Measurements from ENCODE around the gene NUMA1. TPM values are rescaled to one million over a fixed set of nuclear protein-coding genes. Genes with fewer than 3 reads are reported as not detected.

NUMA1 gene
- total RNA-seq, 1 donor from 2014 or later = 130 TPM

DNA sequence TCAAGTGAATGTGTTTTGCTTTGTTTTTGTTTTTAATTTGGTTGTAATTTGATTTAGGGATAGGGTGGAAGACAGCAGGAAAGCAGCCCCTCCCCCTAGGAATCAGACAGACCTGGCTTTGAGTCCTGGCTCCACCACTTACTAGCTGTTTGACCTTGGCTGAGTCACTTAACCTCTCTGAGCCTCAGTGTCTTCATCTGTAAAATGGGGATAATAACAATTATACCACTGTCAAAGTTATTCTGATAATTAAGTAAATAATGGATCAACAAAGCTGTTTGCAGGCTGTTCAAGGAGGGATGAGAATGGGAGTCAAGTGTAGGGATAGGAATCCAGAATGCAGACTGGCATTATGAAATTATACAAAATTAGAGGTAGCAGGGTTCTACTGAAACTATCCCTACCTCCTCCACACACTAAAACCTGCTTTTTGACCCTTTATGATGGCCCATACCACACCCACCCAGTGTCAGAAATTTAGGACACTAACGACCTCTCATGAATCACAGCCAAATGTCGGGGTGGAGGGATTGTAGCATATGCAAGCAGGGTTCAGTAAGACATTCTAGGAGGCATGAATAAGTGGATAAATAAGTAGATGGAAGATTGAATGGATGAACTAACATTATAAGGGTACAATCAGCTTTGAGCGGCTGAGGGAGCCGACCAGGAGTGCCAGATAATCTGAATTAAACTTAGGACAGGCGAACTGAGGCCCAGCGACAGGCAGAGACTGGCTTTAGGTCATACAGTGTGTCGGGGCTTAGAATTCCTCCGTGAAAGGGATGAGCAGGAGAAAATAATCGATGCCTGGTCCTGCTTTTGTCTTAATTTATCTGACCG, 31.2 kb upstream of the NUMA1 start:
- Histone ChIP-seq H3F3A (ENCODE audit: low read depth) (peaks cover 21% of the 10 kb centered on the region), H3K4me2 (peak overlapping the region; percentile 81), H3K9me3 (ENCODE audit: low read depth) (no peaks in the 10 kb centered on the region), H3K9ac (peak overlapping the region; percentile 9), H2AFZ (replicated peaks) (peak overlapping the region; percentile 91), H3K36me3 (no peaks in the 10 kb centered on the region), H3K27me3 (peaks cover 28% of the 10 kb centered on the region), H3K4me1 (peaks cover 6% of the 10 kb centered on the region), H4K20me1 (ENCODE audit: low read depth) (no peaks in the 10 kb centered on the region), H3K79me2 (ENCODE audit: low read depth) (no peaks in the 10 kb centered on the region), H3K4me3 (peak overlapping the region; percentile 69), H3K27ac (peak overlapping the region; percentile 92)
- peaks cover 9% of the 10 kb centered on the region for H3K27me3 Mint-ChIP-seq (ENCODE audit: insufficient read depth, low read depth)
- no peaks in the 10 kb centered on the region for H3K9me3 Mint-ChIP-seq
- peak overlapping the region; percentile 96 for H3K4me3 Mint-ChIP-seq
- DNase-seq (ENCODE audit: low spot score) = no peak
- peaks cover 20% of the 10 kb centered on the region for H3K4me1 Mint-ChIP-seq
- no peak for TF ChIP-seq EZH2phosphoT487 (IDR thresholded peaks at IDR 0.05)
- TF ChIP-seq, protein P1, sequence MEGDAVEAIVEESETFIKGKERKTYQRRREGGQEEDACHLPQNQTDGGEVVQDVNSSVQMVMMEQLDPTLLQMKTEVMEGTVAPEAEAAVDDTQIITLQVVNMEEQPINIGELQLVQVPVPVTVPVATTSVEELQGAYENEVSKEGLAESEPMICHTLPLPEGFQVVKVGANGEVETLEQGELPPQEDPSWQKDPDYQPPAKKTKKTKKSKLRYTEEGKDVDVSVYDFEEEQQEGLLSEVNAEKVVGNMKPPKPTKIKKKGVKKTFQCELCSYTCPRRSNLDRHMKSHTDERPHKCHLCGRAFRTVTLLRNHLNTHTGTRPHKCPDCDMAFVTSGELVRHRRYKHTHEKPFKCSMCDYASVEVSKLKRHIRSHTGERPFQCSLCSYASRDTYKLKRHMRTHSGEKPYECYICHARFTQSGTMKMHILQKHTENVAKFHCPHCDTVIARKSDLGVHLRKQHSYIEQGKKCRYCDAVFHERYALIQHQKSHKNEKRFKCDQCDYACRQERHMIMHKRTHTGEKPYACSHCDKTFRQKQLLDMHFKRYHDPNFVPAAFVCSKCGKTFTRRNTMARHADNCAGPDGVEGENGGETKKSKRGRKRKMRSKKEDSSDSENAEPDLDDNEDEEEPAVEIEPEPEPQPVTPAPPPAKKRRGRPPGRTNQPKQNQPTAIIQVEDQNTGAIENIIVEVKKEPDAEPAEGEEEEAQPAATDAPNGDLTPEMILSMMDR (IDR thresholded peaks at IDR 0.05) = no peak
- no peak for TF ChIP-seq EZH2 (IDR thresholded peaks at IDR 0.05)
- peaks cover 3% of the 10 kb centered on the region for H3K36me3 Mint-ChIP-seq
- peak overlapping the region; percentile 100 for H3K27ac Mint-ChIP-seq

DNA sequence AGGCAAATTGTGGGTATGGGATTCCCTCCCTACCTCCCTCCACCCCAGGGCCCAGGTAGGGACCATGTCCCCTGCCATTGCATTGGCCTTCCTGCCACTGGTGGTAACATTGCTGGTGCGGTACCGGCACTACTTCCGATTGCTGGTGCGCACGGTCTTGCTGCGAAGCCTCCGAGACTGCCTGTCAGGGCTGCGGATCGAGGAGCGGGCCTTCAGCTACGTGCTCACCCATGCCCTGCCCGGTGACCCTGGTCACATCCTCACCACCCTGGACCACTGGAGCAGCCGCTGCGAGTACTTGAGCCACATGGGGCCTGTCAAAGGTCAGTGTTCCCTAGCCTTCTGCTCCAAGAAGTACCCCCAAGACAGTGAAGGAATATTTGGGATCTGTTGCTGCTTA, 25.5 kb upstream of the NUMA1 start, which contains the start of gene TOMT:
Gene TOMT (plus strand): TSS at position 37 of the 400 bp plus-strand sequence. CDS start 28 bp downstream, at position 65.
- Histone ChIP-seq H2AFZ (replicated peaks) (no peak within 1 kb of the TSS), H3K79me2 (ENCODE audit: low read depth) (peaks cover 21% of the 10 kb centered on the region), H3F3A (ENCODE audit: low read depth) (peaks cover 9% of the 10 kb centered on the region), H3K4me2 (no peak within 1 kb of the TSS), H3K4me3 (no peak within 1 kb of the TSS), H3K9me3 (ENCODE audit: low read depth) (no peaks in the 10 kb centered on the region), H3K27me3 (no peaks in the 10 kb centered on the region), H3K4me1 (peaks cover 9% of the 10 kb centered on the region), H3K36me3 (no peaks in the 10 kb centered on the region), H3K27ac (no peak within 1 kb of the TSS), H3K9ac (no peak within 1 kb of the TSS), H4K20me1 (ENCODE audit: low read depth) (peaks cover 12% of the 10 kb centered on the region)
- H3K27ac Mint-ChIP-seq = peak within 1 kb of the TSS; percentile 87
- no peak for TF ChIP-seq EZH2phosphoT487 (IDR thresholded peaks at IDR 0.05)
- no peak for TF ChIP-seq EZH2 (IDR thresholded peaks at IDR 0.05)
- TF ChIP-seq, protein P1 (IDR thresholded peaks at IDR 0.05) = no peak
- no peaks in the 10 kb centered on the region for H3K9me3 Mint-ChIP-seq
- peaks cover 8% of the 10 kb centered on the region for H3K27me3 Mint-ChIP-seq (ENCODE audit: insufficient read depth, low read depth)
- H3K36me3 Mint-ChIP-seq = peaks cover 7% of the 10 kb centered on the region
- H3K4me3 Mint-ChIP-seq = peak within 1 kb of the TSS; percentile 53
- no peak for DNase-seq (ENCODE audit: low spot score)
- peaks cover 26% of the 10 kb centered on the region for H3K4me1 Mint-ChIP-seq

DNA sequence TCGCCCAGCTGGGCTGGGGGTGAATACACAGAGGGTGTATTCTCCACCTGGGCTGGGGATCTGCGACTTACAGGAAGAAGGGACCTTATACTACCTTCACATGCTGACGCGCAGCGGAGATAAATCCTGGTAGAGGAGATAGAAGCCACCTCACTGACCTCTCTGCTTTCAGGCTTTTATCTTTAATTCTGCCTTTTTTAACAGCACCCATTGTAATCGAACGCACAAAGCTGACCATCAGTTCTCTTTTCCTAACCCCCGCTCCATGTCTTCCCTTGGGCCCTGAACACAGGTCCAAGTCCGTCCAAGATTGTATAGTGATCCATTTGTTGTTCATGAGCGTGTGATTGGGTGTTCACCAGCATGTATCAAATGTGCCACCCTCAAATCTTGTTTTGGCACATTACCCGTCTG, 23.4 kb upstream of the NUMA1 start:
- Histone ChIP-seq H2AFZ (replicated peaks) (no peak overlapping the region), H3K36me3 (no peaks in the 10 kb centered on the region)

More for the DNA sequence above, 23.4 kb upstream of the NUMA1 start:
- DNase-seq (ENCODE audit: low spot score) = no peak
- Histone ChIP-seq H3F3A (ENCODE audit: low read depth) (peaks cover 9% of the 10 kb centered on the region), H3K4me3 (peak overlapping the region; percentile 91), H3K4me2 (peak overlapping the region; percentile 74), H3K4me1 (peaks cover 9% of the 10 kb centered on the region), H3K9ac (no peak overlapping the region), H3K79me2 (ENCODE audit: low read depth) (peaks cover 39% of the 10 kb centered on the region), H3K27me3 (no peaks in the 10 kb centered on the region), H4K20me1 (ENCODE audit: low read depth) (peaks cover 13% of the 10 kb centered on the region), H3K27ac (peak overlapping the region; percentile 20), H3K9me3 (ENCODE audit: low read depth) (no peaks in the 10 kb centered on the region)
- H3K36me3 Mint-ChIP-seq = peaks cover 4% of the 10 kb centered on the region
- peak overlapping the region; percentile 95 for H3K4me3 Mint-ChIP-seq
- H3K9me3 Mint-ChIP-seq = no peaks in the 10 kb centered on the region
- H3K27ac Mint-ChIP-seq = peak overlapping the region; percentile 78
- peaks cover 14% of the 10 kb centered on the region for H3K27me3 Mint-ChIP-seq (ENCODE audit: insufficient read depth, low read depth)
- H3K4me1 Mint-ChIP-seq = peaks cover 26% of the 10 kb centered on the region
- TF ChIP-seq EZH2 (IDR thresholded peaks at IDR 0.05) = no peak
- TF ChIP-seq, protein P1 (IDR thresholded peaks at IDR 0.05) = peak; percentile 7
- no peak for TF ChIP-seq EZH2phosphoT487 (IDR thresholded peaks at IDR 0.05)

Data from neural progenitor cell (in vitro differentiated cells).